Stimulated activated CD8-positive, alpha-beta memory T cell treated with anti-CD3 and anti-CD28 coated beads, Interleukin-2, amount 100 ng/mL, for 48 hours (primary cell): Measurements from ENCODE around the gene ESYT3.

ENCODE experiments used
- DNase-seq, 2 donors: peaks; one replicate each; pipeline ENCODE4 v3.0.0-alpha.2; 2020; ENCODE audit warnings: low read depth in 2 of 2

ESYT3 gene, protein sequence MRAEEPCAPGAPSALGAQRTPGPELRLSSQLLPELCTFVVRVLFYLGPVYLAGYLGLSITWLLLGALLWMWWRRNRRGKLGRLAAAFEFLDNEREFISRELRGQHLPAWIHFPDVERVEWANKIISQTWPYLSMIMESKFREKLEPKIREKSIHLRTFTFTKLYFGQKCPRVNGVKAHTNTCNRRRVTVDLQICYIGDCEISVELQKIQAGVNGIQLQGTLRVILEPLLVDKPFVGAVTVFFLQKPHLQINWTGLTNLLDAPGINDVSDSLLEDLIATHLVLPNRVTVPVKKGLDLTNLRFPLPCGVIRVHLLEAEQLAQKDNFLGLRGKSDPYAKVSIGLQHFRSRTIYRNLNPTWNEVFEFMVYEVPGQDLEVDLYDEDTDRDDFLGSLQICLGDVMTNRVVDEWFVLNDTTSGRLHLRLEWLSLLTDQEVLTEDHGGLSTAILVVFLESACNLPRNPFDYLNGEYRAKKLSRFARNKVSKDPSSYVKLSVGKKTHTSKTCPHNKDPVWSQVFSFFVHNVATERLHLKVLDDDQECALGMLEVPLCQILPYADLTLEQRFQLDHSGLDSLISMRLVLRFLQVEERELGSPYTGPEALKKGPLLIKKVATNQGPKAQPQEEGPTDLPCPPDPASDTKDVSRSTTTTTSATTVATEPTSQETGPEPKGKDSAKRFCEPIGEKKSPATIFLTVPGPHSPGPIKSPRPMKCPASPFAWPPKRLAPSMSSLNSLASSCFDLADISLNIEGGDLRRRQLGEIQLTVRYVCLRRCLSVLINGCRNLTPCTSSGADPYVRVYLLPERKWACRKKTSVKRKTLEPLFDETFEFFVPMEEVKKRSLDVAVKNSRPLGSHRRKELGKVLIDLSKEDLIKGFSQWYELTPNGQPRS

GRCh38 chr3:138434276-138434874 is at the start of gene ESYT3:
ESYT3 (plus strand) TSS chr3:138434616; CDS start chr3:138434799, 183 bp downstream.
- DNase-seq, result peak; percentile 54 to 62

GRCh38 chr3:138384976-138385375 is 49.4 kb upstream of the ESYT3 start:
- DNase-seq, result no peak

GRCh38 chr3:138389144-138389601 is 45.2 kb upstream of the ESYT3 start:
- no peak for DNase-seq

- DNase-seq, result no peak
These were observed 44.4 kb upstream of the ESYT3 start for GRCh38 chr3:138389841-138390581.

DNA sequence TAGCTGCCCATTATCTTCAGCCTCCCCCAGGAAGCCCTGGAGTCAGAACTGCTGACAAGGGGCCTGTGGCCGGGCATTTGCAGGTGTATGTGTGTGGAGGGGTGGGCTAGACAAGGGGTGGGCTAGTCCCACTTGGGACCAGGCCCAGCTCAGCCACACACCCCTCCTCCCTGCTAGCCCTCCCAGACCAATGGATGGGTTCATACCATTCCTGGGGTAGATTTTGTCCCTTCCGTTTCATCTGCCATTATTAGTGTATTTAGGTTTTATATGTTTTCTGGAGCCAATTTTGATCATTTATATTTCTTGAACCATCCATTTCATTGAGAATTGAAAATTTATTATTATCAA is 43.9 kb upstream of the ESYT3 start:
- DNase-seq, result no peak

DNA sequence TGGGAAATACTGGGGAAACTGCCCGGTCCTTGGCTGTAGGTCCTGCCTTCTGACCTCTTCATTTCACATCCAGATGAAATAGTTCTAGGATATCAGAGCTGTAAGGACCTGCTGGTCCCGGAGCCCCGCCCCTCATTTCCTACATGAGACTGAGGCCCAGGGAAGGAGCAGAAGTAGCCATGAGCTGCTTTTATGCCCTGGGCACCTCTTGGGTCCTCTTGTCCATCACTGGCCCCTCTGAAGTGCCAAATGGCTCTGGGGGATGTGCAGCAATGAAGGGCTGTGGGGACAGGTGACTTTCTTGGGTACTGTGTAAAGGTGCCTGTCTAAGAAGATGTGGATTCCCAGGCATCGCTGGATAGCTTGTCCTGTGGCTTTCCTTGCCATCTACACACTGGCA is 40.3 kb upstream of the ESYT3 start:
- no peak for DNase-seq

DNA sequence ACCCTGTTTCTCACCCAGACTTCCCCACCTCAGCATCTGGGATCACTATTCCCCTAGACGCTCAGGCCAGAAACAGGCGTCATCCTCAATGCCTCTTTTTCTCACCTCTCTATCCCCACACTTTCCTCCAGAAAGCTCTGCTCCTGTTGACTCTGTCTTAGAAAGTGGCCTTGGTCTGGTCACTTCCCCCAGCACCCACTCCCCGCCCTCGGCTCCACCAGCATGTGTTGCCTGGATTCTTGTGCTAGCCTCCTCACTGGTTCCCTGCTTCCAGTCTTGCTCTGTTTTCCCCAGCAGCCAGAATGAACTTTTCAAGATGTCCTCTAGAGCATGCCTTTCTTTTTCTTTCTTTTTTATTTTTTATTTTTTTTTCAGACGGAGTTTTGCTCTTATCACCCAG is 39.7 kb upstream of the ESYT3 start:
- no peak for DNase-seq

DNA sequence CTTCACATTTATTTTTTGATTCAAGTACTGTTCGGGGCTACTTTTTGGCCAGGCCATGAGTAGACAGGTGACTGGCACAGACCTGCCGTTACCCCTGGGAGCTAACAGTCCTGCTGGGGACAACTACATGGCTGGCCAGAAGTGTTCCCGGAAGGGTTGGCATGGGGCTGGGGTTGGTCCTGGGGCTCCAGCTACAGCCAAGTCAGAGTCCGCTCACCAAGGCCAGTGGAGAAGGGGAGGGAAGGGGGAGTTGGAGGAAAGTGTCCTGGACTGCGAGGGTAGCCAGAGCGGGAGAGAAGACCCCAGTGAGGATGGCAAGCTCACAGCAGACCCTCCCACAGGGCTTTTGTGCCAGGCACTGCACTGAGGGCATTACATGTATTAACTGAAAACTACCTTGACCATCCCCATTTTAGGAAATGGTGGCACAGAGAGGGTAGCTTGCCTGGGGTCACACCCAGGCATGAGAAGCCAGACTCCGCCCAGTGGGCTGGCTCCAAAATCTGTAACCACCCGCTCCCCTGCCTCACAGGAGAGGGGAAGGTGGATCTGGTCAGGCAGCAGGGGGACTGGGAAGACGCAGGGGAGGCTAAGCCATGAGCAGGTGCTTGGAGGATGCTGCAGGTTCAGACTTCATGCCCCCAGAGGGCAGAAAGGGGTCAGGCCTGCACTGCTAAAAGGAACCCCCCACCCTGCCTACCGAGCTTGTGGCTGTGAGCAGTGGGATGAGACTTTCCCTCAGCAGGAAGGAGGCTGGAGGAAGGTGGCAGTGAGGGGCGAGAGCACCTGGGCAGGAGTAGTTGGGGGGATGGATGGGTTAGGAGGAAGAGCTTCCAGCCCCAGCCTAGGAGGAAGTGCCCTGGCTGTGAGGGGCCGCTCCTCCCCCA is 38.3 kb upstream of the ESYT3 start:
- DNase-seq, result no peak

- no peak for DNase-seq
These were observed 37.5 kb upstream of the ESYT3 start for GRCh38 chr3:138396752-138397410.

DNA sequence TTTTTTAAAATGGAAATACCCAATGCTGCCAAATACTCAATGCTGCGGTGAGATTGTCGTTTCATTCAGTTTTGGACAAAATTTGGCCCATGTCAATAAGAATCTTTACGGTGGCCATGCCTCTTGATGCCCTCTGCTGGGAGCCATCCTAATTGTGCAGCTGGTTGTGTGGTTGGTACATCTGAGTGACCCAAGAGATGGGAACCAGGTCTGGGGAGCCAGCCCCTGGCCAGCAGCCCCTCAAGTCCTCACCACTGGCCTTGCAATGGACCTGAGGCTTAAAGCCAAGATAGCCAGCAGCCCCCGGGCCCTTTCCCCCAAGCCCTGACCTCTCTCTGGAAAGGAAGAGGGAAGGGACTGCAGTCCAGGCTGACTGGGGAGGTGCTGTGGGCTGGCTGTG is 36.4 kb upstream of the ESYT3 start:
- no peak for DNase-seq

- no peak for DNase-seq
These were observed 35.4 kb upstream of the ESYT3 start for GRCh38 chr3:138398791-138399575.

- no peak for DNase-seq
These were observed 34.6 kb upstream of the ESYT3 start for GRCh38 chr3:138399766-138400165.

GRCh38 chr3:138400651-138401070 is 33.8 kb upstream of the ESYT3 start:
- DNase-seq, result no peak

DNA sequence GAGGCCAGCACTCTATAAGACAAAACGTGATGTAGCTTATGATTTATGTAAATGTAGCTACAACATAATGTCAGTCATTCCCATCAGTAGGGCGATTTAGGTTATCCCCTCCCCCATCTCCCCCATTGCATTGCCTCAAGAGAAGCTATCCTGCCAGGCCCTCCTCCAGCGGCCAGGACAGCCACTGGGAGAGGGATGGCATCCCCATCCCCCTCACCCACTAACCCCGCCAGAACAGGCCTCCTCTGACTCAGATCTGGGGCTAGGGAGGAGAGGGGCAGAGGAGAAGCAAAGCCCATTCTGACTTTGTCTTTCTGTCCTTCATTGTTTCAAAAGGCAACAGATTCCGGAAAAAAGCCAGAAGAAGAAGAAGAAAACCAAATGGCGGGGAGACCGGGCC is 32.6 kb upstream of the ESYT3 start:
- no peak for DNase-seq

DNA sequence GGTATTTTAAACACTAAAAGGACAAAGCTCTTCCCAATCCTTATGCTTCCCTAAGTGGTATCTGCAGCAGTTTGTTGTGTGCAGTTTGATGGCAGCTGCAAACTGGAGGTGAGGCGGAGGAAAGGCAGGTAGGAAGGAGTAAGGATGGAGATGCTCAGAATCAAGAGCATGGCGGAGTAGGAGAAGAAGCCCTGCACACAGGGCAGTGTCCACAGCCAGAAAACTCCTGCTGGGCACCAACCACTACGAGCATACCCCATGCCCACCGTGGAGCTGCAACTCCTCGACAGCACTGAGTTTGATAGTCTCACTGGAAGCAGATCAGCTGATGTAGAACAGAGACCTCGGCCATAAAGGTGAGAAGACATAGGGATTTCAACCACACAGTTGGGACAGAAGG is 30.3 kb upstream of the ESYT3 start:
- no peak for DNase-seq

- no peak for DNase-seq
These were observed 29.4 kb upstream of the ESYT3 start for GRCh38 chr3:138405001-138405400.

DNA sequence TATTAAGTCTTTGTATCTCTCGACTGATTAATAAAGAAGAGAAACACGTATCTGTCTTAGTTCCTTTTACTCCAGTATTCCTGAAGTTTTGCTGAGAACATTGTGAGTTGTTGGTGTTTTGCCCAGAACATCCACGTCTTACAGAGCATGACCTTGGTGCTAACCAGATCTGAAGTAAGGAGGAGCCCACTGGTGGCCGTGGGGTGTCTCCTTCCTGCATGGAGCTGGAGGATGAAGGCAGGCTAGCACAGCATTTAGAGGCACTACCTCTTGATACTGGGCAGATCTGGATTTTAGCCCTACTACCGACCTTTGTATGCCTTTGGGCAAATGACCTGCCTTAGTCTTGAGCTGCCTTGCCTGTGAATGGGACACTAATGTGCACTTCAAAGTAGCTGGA is 28.9 kb upstream of the ESYT3 start:
- no peak for DNase-seq

- no peak for DNase-seq
These were observed 27.8 kb upstream of the ESYT3 start for GRCh38 chr3:138406606-138407005.

DNA sequence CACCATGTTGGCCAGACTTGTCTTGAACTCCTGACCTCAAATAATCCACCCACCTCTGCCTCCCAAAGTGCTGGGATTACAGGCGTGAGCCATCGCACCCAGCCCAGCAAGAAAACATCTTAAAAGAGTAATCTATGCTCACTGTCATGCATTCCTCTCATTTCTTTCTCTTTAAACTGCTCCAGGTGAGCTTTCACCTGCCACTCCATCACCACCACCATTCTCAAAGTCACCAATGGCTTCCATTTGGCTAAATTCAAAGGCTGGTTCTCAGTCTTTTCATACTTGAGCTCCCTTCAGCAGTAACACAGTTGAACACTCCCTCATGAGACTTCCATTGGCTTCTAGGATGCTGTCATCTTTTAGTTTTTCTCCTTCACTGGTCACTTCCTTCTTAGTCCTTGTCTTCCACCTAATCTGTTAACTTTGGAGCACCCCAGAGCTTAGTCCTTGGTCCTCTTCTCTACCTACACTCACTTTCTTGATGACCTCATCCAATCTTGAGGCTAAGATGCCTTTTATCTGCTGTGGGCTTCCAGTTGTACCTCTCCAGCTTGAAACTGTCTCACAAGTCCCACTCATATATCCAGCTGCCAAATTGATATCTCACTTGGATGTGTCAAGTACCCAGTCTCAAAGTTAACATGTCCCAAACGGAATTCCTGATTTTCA is 27.0 kb upstream of the ESYT3 start:
- DNase-seq, result no peak
